SH-SY5Y (cell line): ENCODE measurements around the gene RASL11A.

Source experiments
- GATA2 ChIP-seq: IDR thresholded peaks from 2 replicates; pipeline ENCODE4 v1.6.1; 2011; ENCODE audit warnings: mild to moderate bottlenecking, low read depth, low read length
- GATA3 ChIP-seq: IDR thresholded peaks from 2 replicates; pipeline ENCODE4 v1.6.1; 2011; ENCODE audit warnings: low read depth, mild to moderate bottlenecking, low read length, moderate library complexity

DNA sequence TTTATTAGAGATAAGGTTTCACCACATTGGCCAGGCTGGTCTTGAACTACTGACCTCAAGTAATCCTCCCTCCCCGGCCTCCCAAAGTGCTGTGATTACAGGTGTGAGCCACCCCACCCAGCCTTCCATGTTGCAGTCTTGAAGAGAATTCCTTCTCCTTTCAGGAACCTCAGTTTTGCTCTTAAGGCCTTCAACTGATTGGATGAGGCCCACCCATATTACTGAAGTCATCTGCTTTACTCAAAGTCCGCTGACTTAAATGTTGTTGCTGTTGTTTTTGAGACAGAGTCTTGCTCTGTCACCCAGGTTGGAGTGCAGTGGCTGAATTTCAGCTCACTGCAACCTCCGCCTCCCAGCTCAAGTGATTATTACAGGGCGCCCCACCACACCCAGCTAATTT is 33.5 kb downstream of the RASL11A start:
- no peak for TF ChIP-seq GATA3
- no peak for TF ChIP-seq GATA2
